GM12878 (cell line): Measurements from ENCODE around the gene PREP. TPM values are rescaled to one million over a fixed set of nuclear protein-coding genes. Genes with fewer than 3 reads are reported as not detected.

ENCODE experiments used
- ATAC-seq: fragments of 200-7000 bp; cut with Tn5 transposase; 3 replicates; pipeline ENCODE4 v1.9.1; 2020; ENCODE audit warnings: mild to moderate bottlenecking, moderate library complexity
- BruUV-seq: library from RNA; stranded (reverse); fragments of 400-500 nt; replicated peaks from 2 replicates; lab custom pipeline; 2021; lab: Mats Ljungman, UMichigan
- CTCF ChIA-PET: fragments of 300-600 bp; sonication (Branson Sonifier 250); formaldehyde crosslinking; extraction: SDS; loops from one replicate; lab custom pipeline; 2021; ENCODE audit warnings: inconsistent platforms; lab: Yijun Ruan, JAX
- POLR2A ChIA-PET: fragments of 350-600 bp; formaldehyde crosslinking; extraction: SDS; loops from one replicate; lab custom pipeline; 2021; ENCODE audit warnings: inconsistent platforms; lab: Charles Lee
- RAD21 ChIA-PET: fragments of 300-600 bp; sonication (Branson Sonifier 250); formaldehyde crosslinking; loops from one replicate; lab custom pipeline; 2023; ENCODE audit warnings: antibody characterized with exemption; ENCODE audit not compliant: unreplicated experiment; lab: Charles Lee
- SMC1A ChIA-PET: fragments of 300-600 bp; sonication (Branson Sonifier 250); formaldehyde crosslinking; loops from one replicate; lab custom pipeline; 2023; ENCODE audit not compliant: unreplicated experiment, uncharacterized antibody; lab: Charles Lee
- DNase-seq: peaks from one replicate; pipeline ENCODE4 v3.0.0-alpha.2; 2011; ENCODE audit warnings: low read depth, low spot score
- FAIRE-seq: peaks from 3 replicates; lab custom pipeline; 2011; peaks lifted over from hg19 to GRCh38; lab: Jason Lieb, UNC
- H2AFZ ChIP-seq: 2 replicates; pipeline ENCODE4 v1.6.0; 2011; ENCODE audit warnings: low read depth, low read length, control low read depth; ENCODE audit not compliant: control insufficient read depth
- H3K27ac ChIP-seq: 2 replicates; pipeline ENCODE4 v1.5.1; 2011; ENCODE audit warnings: control low read depth; ENCODE audit not compliant: control insufficient read depth, insufficient read depth
- H3K27me3 ChIP-seq, 2 experiments: replicated peaks in 1 of 2; 2 replicates each; pipeline versions ENCODE4 v1.6.0 to v1.6.1; 2011; ENCODE audit warnings: low read length in 1 of 2; ENCODE audit not compliant: control insufficient read depth in 2 of 2, insufficient read depth in 2 of 2
- H3K36me3 ChIP-seq, 2 experiments: 2 replicates each; pipeline ENCODE4 v1.5.1; 2011; ENCODE audit warnings: low read length in 1 of 2; ENCODE audit not compliant: control insufficient read depth in 2 of 2, insufficient read depth in 2 of 2
- H3K4me1 ChIP-seq: 2 replicates; pipeline ENCODE4 v1.6.1; 2011; ENCODE audit warnings: mild to moderate bottlenecking, low read length, moderate library complexity, mixed read lengths; ENCODE audit not compliant: control insufficient read depth, insufficient read depth
- H3K4me2 ChIP-seq: 2 replicates; pipeline ENCODE4 v1.6.0; 2011; ENCODE audit warnings: control low read depth; ENCODE audit not compliant: control insufficient read depth, insufficient read depth
- H3K4me3 ChIP-seq: fragments of 200-600 bp; sonication (generic); 2 replicates; pipeline ENCODE4 v1.5.1; 2016
- H3K79me2 ChIP-seq: 2 replicates; pipeline ENCODE4 v1.6.0; 2011; ENCODE audit warnings: low read length; ENCODE audit not compliant: control insufficient read depth, insufficient read depth
- H3K9ac ChIP-seq: 2 replicates; pipeline ENCODE4 v1.8.0; 2011; ENCODE audit warnings: low read length, control low read depth, mixed read lengths; ENCODE audit not compliant: control insufficient read depth, insufficient read depth
- H3K9me3 ChIP-seq: replicated peaks from 3 replicates; pipeline ENCODE4 v1.5.1; 2011; ENCODE audit warnings: mild to moderate bottlenecking, low read length; ENCODE audit not compliant: control insufficient read depth, insufficient read depth
- H4K20me1 ChIP-seq: 2 replicates; pipeline ENCODE4 v1.6.0; 2011; ENCODE audit not compliant: control insufficient read depth, insufficient read depth
- BCLAF1 ChIP-seq: fragments of 450-650 bp; IDR thresholded peaks from 2 replicates; pipeline ENCODE4 v1.6.1; 2017; ENCODE audit warnings: antibody characterized with exemption, mild to moderate bottlenecking, moderate library complexity
- CHD1 ChIP-seq: IDR thresholded peaks from 2 replicates; pipeline ENCODE4 v1.6.1; 2012; ENCODE audit warnings: low read depth, low read length, improper control_type of control experiment
- E4F1 ChIP-seq: fragments of 450-650 bp; IDR thresholded peaks from 2 replicates; pipeline ENCODE4 v1.6.1; 2018; ENCODE audit warnings: borderline replicate concordance, mild to moderate bottlenecking; ENCODE audit not compliant: partially characterized antibody
- GABPA ChIP-seq: IDR thresholded peaks from 2 replicates; pipeline ENCODE4 v1.6.1; 2014; ENCODE audit warnings: antibody characterized with exemption, low read depth, mild to moderate bottlenecking, inconsistent platforms
- HDGF ChIP-seq: fragments of 450-650 bp; IDR thresholded peaks from 2 replicates; pipeline ENCODE4 v1.6.1; 2016; ENCODE audit warnings: antibody characterized with exemption
- MTA3 ChIP-seq: IDR thresholded peaks from 2 replicates; pipeline ENCODE4 v1.6.1; 2012; ENCODE audit warnings: low read length, inconsistent platforms, borderline replicate concordance
- NFYB ChIP-seq: IDR thresholded peaks from 2 replicates; pipeline ENCODE4 v1.6.1; 2011; ENCODE audit warnings: low read depth, mild to moderate bottlenecking, low read length, improper control_type of control experiment, moderate library complexity; ENCODE audit not compliant: insufficient read depth
- POLR2A ChIP-seq: IDR thresholded peaks from 2 replicates; pipeline ENCODE4 v1.6.1; 2011; ENCODE audit warnings: low read depth, mild to moderate bottlenecking, low read length
- RUNX3 ChIP-seq: IDR thresholded peaks from 2 replicates; pipeline ENCODE4 v1.6.1; 2012; ENCODE audit warnings: low read length, inconsistent platforms
- TARDBP ChIP-seq: IDR thresholded peaks from 2 replicates; pipeline ENCODE4 v1.6.1; 2016; ENCODE audit warnings: borderline replicate concordance
- TBL1XR1 ChIP-seq: IDR thresholded peaks from 2 replicates; pipeline ENCODE4 v1.6.1; 2012; ENCODE audit warnings: low read depth, low read length, improper control_type of control experiment
- ZBED1 ChIP-seq: IDR thresholded peaks from 2 replicates; pipeline ENCODE4 v1.6.1; 2016; ENCODE audit warnings: borderline replicate concordance
- ZNF622 ChIP-seq: fragments of 450-650 bp; IDR thresholded peaks from 2 replicates; pipeline ENCODE4 v1.6.1; 2017; ENCODE audit warnings: mild to moderate bottlenecking, inconsistent platforms
- WGBS: methylation state at CpG from one replicate; pipeline ENCODE4 v1.1.6; 2016; ENCODE audit warnings: low lambda C conversion rate; ENCODE audit not compliant: insufficient replicate concordance, insufficient coverage; ENCODE audit errors: missing lambda C conversion rate; 5-methylcytosine and 5-hydroxymethylcytosine counted together
- in situ Hi-C: fragments of 300-500 bp; cut with MboI; formaldehyde crosslinking; loops from 9 replicates; pipeline ENCODE4 v1.14.3; 2018; ENCODE audit warnings: mixed read lengths
- intact Hi-C: fragments of 100-400 bp; cut with micrococcal nuclease; formaldehyde crosslinking; loops from one replicate; pipeline ENCODE4 v1.14.2; 2022; ENCODE audit not compliant: unreplicated experiment
- polyA plus RNA-seq, 11 experiments: library from polyadenylated mRNA; depleted of rRNA in 4 of 11; unstranded in 6 of 11; stranded (reverse) in 5 of 11; fragments of >200 nt; fragmentation: Nextera tagmentation in 4 of 11; fragmentation: Illumina TruSeq in 1 of 11; extraction: Ambion mirVana in 4 of 11; extraction: Trizol in 1 of 11; gene quantifications; 1 replicate in 1 of 11; 2 replicates in 10 of 11; pipeline versions ENCODE4 v1.2.1 to v1.2.3, GENCODE V29; 2011 to 2016; ENCODE audit warnings: inconsistent platforms in 2 of 11, missing spikeins in 2 of 11, low read depth in 1 of 11
- total RNA-seq, 4 experiments: library from RNA; depleted of rRNA in 3 of 4; stranded (reverse); fragments of >200 nt in 3 of 4; fragmentation: Illumina TruSeq in 1 of 4; extraction: Trizol in 1 of 4; gene quantifications; 2 replicates each; pipeline versions ENCODE4 v1.2.1 to v1.2.3, GENCODE V29; 2013 to 2021

The PREP gene
- total and polyA plus RNA-seq, 10 of the 15 experiments (the other 5 are each of a cell fraction or from before 2014, with no cell fraction given), result 6.5 to 33.6 (median 18.1) TPM

DNA sequence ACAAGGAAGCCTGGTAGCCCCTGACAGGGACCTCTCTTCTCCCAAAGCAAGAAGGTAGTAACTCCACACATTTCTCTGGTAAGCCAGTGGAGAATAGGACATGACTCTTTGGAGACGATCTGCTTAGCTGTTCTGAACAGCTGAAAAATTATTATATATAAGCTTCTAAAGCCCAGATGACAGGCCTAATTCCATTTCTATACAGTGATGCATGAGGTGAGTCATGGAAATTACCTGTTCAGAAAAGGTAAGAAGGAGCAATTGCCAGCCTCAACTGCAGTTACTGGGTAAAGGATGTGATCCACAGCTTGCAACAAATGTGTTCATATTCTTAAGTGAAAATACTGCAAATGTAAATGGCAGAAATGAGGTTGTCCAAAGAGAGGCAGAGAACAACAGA is 54.0 kb downstream of the PREP start:
- ATAC-seq (no peak), FAIRE-seq (no peak), DNase-seq (no peak)
- CTCF ChIA-PET, result no interaction called here
- RAD21 ChIA-PET, result no interaction called here
- POLR2A ChIA-PET, result no interaction called here
- H3K36me3 ChIP-seq, result peaks cover 0 to 10% of the 10 kb centered on the region in 2 experiments
- TF ChIP-seq CHD1 (no peak), RUNX3 (no peak), GABPA (no peak), E4F1 (no peak), ZBED1 (no peak), MTA3 (no peak)
- no peak overlapping the region for H3K9ac ChIP-seq
- no peaks in the 10 kb centered on the region for H3K9me3 ChIP-seq
- WGBS, result 100% methylated on average over 1 of the region's 1 CpG
- BruUV-seq, result no TSS peak
- no peak overlapping the region for H3K27ac ChIP-seq
- SMC1A ChIA-PET, result interaction anchor here (1.2 kb wide), 1 partner anchor 12 kb away, joined by 4 read pairs; no protein-coding TSS in a partner anchor
- H3K27me3 ChIP-seq, result no peaks in the 10 kb centered on the region
- intact Hi-C loops, result no loop called here
- no peaks in the 10 kb centered on the region for H3K4me1 ChIP-seq
- no peak overlapping the region for H2AFZ ChIP-seq
- in situ Hi-C loops, result no loop called here
- H4K20me1 ChIP-seq, result no peaks in the 10 kb centered on the region
- H3K79me2 ChIP-seq, result no peaks in the 10 kb centered on the region
- no peak overlapping the region for H3K4me2 ChIP-seq
- no peak overlapping the region for H3K4me3 ChIP-seq

GRCh38 chr6:105346052-105346451 is 56.8 kb downstream of the PREP start:
- Histone ChIP-seq H3K9ac (no peak overlapping the region), H4K20me1 (no peaks in the 10 kb centered on the region), H3K27ac (no peak overlapping the region), H3K27me3 (no peaks in the 10 kb centered on the region), H3K79me2 (no peaks in the 10 kb centered on the region), H2AFZ (no peak overlapping the region), H3K4me2 (no peak overlapping the region), H3K9me3 (no peaks in the 10 kb centered on the region), H3K36me3 (peaks cover 0 to 6% of the 10 kb centered on the region in 2 experiments; a peak in 3 of 4 replicates), H3K4me1 (no peaks in the 10 kb centered on the region), H3K4me3 (no peak overlapping the region)
- ATAC-seq (no peak), FAIRE-seq (no peak), DNase-seq (no peak)
- BruUV-seq, result no TSS peak
- POLR2A ChIA-PET, result no interaction called here
- TF ChIP-seq NFYB (no peak), TARDBP (no peak), RUNX3 (no peak), HDGF (no peak), TBL1XR1 (no peak), ZNF622 (no peak), BCLAF1 (no peak), POLR2A (no peak)
- CTCF ChIA-PET, result no interaction called here
- in situ Hi-C loops, result no loop called here
- RAD21 ChIA-PET, result no interaction called here
- intact Hi-C loops, result no loop called here
- SMC1A ChIA-PET, result interaction anchor here (0.7 to 1.5 kb wide), 4 partner anchors 9 to 32 kb away, joined by 3 to 4 read pairs (median 4); no protein-coding TSS in a partner anchor
- WGBS, result 79% methylated on average over 3 of the region's 3 CpGs
